Panc1 (cell line): ENCODE results near the gene ANKRD13A.

ENCODE experiments used
- POLR2AphosphoS5 ChIP-seq: IDR thresholded peaks from 2 replicates; pipeline ENCODE4 v1.6.1; 2012; ENCODE audit warnings: mild to moderate bottlenecking, low read depth, low read length, moderate library complexity
- TCF7L2 ChIP-seq: IDR thresholded peaks from 2 replicates; pipeline ENCODE4 v1.6.1; 2011; ENCODE audit warnings: mild to moderate bottlenecking, low read depth, low read length, inconsistent platforms
- TF ChIP-seq, protein P1 (sequence below): fragments of 450-650 bp; IDR thresholded peaks from 2 replicates; pipeline ENCODE4 v1.5.1; 2017; ENCODE audit warnings: mild to moderate bottlenecking
- TF ChIP-seq, protein P2 (sequence below), 2 experiments: IDR thresholded peaks; 2 replicates each; pipeline ENCODE4 v1.6.1; 2011 to 2012; ENCODE audit warnings: low read depth in 2 of 2, control low read depth in 1 of 2, low read length in 1 of 2, mild to moderate bottlenecking in 1 of 2, moderate library complexity in 1 of 2; ENCODE audit not compliant: insufficient read depth in 1 of 2

DNA sequence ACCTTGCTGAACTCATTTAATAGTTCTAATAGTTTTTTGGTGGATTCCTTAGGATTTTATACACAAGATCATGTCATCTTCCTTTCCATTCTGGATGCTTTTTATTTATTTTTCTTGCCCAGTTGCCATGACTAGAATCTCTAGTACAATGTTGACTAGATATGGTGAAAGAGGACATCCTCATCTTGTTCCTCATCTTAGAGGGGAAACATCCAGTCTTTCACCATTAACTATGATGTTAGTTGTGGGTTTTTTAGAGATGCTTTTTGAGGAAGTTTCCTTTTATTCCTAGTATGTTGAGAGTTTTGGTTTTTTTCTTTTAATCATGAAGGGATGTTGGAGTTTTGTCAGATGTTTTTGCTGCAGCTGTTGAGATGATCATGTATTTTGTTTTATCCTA is 8.7 kb downstream of the ANKRD13A start:
- TF ChIP-seq POLR2AphosphoS5, result no peak
- TF ChIP-seq, protein P1, sequence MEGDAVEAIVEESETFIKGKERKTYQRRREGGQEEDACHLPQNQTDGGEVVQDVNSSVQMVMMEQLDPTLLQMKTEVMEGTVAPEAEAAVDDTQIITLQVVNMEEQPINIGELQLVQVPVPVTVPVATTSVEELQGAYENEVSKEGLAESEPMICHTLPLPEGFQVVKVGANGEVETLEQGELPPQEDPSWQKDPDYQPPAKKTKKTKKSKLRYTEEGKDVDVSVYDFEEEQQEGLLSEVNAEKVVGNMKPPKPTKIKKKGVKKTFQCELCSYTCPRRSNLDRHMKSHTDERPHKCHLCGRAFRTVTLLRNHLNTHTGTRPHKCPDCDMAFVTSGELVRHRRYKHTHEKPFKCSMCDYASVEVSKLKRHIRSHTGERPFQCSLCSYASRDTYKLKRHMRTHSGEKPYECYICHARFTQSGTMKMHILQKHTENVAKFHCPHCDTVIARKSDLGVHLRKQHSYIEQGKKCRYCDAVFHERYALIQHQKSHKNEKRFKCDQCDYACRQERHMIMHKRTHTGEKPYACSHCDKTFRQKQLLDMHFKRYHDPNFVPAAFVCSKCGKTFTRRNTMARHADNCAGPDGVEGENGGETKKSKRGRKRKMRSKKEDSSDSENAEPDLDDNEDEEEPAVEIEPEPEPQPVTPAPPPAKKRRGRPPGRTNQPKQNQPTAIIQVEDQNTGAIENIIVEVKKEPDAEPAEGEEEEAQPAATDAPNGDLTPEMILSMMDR, result no peak
- TF ChIP-seq, protein P2, sequence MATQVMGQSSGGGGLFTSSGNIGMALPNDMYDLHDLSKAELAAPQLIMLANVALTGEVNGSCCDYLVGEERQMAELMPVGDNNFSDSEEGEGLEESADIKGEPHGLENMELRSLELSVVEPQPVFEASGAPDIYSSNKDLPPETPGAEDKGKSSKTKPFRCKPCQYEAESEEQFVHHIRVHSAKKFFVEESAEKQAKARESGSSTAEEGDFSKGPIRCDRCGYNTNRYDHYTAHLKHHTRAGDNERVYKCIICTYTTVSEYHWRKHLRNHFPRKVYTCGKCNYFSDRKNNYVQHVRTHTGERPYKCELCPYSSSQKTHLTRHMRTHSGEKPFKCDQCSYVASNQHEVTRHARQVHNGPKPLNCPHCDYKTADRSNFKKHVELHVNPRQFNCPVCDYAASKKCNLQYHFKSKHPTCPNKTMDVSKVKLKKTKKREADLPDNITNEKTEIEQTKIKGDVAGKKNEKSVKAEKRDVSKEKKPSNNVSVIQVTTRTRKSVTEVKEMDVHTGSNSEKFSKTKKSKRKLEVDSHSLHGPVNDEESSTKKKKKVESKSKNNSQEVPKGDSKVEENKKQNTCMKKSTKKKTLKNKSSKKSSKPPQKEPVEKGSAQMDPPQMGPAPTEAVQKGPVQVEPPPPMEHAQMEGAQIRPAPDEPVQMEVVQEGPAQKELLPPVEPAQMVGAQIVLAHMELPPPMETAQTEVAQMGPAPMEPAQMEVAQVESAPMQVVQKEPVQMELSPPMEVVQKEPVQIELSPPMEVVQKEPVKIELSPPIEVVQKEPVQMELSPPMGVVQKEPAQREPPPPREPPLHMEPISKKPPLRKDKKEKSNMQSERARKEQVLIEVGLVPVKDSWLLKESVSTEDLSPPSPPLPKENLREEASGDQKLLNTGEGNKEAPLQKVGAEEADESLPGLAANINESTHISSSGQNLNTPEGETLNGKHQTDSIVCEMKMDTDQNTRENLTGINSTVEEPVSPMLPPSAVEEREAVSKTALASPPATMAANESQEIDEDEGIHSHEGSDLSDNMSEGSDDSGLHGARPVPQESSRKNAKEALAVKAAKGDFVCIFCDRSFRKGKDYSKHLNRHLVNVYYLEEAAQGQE (IDR thresholded peaks at IDR 0.05; ENCODE audit: insufficient read depth in 1 of 2, low read depth in 2 of 2, low read length in 1 of 2), result no peak
- no peak for TF ChIP-seq TCF7L2
